Gastrocnemius medialis (tissue), 4 donors: ENCODE results near the gene NPAS3.

Experiments used
- POLR2A ChIP-seq, 2 donors: fragments of 450-650 bp; IDR thresholded peaks; one replicate each; pipeline ENCODE4 v1.6.1; 2017; ENCODE audit warnings: antibody characterized with exemption in 2 of 2, mild to moderate bottlenecking in 2 of 2, moderate library complexity in 2 of 2
- TF ChIP-seq, protein P1 (sequence below), 5 experiments: fragments of 450-650 bp in 3 of 5; fragments of 200-600 bp in 2 of 5; sonication (generic) in 2 of 5; IDR thresholded peaks in 4 of 5; conservative IDR thresholded peaks in 1 of 5; 1 replicate in 4 of 5; 2 replicates in 1 of 5; pipeline ENCODE4 v1.5.1; 2016 to 2019; ENCODE audit warnings: antibody characterized with exemption in 5 of 5, mild to moderate bottlenecking in 3 of 5, moderate library complexity in 3 of 5

DNA sequence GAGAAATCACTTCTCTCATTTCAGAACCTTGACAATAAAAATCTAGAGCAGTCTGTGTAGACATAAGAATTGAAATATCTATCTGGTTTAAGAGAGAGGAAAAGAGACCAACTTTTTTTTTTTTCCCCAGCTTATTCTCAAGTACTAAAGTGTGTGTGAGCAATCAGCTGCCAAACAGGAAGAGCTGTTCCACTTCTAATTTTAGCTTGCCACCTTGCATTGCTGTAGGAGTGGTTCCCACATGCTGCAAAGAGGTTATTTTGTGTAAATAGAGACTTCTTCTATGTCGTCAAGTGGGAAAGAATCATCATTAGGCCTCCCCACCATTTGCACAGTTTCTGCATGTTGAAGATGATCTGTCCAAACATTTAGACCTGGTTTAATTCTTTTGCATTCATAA, 142.6 kb downstream of the NPAS3 start:
- TF ChIP-seq, protein P1, sequence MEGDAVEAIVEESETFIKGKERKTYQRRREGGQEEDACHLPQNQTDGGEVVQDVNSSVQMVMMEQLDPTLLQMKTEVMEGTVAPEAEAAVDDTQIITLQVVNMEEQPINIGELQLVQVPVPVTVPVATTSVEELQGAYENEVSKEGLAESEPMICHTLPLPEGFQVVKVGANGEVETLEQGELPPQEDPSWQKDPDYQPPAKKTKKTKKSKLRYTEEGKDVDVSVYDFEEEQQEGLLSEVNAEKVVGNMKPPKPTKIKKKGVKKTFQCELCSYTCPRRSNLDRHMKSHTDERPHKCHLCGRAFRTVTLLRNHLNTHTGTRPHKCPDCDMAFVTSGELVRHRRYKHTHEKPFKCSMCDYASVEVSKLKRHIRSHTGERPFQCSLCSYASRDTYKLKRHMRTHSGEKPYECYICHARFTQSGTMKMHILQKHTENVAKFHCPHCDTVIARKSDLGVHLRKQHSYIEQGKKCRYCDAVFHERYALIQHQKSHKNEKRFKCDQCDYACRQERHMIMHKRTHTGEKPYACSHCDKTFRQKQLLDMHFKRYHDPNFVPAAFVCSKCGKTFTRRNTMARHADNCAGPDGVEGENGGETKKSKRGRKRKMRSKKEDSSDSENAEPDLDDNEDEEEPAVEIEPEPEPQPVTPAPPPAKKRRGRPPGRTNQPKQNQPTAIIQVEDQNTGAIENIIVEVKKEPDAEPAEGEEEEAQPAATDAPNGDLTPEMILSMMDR (IDR thresholded peaks at IDR 0.05 in 4 of 5, conservative IDR thresholded peaks at IDR 0.05 in 1 of 5) = no peak
- no peak for TF ChIP-seq POLR2A (IDR thresholded peaks at IDR 0.05)
